Esophagus muscularis mucosa (tissue), 4 donors: ENCODE results near the gene CYBB.

ENCODE experiments used
- EP300 ChIP-seq: sonication (generic); formaldehyde crosslinking; IDR thresholded peaks from one replicate; pipeline ENCODE4 v1.6.1; 2017; ENCODE audit warnings: antibody characterized with exemption
- POLR2A ChIP-seq: fragments of 450-650 bp; IDR thresholded peaks from one replicate; pipeline ENCODE4 v1.6.1; 2017; ENCODE audit warnings: antibody characterized with exemption, moderate library complexity, mild to moderate bottlenecking, low read depth
- POLR2AphosphoS5 ChIP-seq, 2 donors: sonication (generic); formaldehyde crosslinking; IDR thresholded peaks; one replicate each; pipeline ENCODE4 v1.6.1; 2017; ENCODE audit warnings: antibody characterized with exemption in 2 of 2
- TF ChIP-seq, protein P1 (sequence below), 3 experiments: fragments of 200-600 bp in 2 of 3; fragments of 450-650 bp in 1 of 3; sonication (generic) in 2 of 3; IDR thresholded peaks; one replicate each; pipeline ENCODE4 v1.5.1; 2017 to 2019; ENCODE audit warnings: antibody characterized with exemption in 3 of 3, mild to moderate bottlenecking in 2 of 3, moderate library complexity in 1 of 3

GRCh38 chrX:37746951-37747350 is 32.9 kb upstream of the CYBB start:
- TF ChIP-seq, protein P1, sequence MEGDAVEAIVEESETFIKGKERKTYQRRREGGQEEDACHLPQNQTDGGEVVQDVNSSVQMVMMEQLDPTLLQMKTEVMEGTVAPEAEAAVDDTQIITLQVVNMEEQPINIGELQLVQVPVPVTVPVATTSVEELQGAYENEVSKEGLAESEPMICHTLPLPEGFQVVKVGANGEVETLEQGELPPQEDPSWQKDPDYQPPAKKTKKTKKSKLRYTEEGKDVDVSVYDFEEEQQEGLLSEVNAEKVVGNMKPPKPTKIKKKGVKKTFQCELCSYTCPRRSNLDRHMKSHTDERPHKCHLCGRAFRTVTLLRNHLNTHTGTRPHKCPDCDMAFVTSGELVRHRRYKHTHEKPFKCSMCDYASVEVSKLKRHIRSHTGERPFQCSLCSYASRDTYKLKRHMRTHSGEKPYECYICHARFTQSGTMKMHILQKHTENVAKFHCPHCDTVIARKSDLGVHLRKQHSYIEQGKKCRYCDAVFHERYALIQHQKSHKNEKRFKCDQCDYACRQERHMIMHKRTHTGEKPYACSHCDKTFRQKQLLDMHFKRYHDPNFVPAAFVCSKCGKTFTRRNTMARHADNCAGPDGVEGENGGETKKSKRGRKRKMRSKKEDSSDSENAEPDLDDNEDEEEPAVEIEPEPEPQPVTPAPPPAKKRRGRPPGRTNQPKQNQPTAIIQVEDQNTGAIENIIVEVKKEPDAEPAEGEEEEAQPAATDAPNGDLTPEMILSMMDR (IDR thresholded peaks at IDR 0.05), result no peak
- TF ChIP-seq POLR2A (no peak), POLR2AphosphoS5 (IDR thresholded peaks at IDR 0.05) (no peak), EP300 (no peak)
